HG02943 (cell line): ENCODE data around the gene ANAPC2.

Experiments
- ATAC-seq: cut with Tn5 transposase; IDR thresholded peaks from one replicate; pipeline ENCODE4 v1.9.1; 2021; ENCODE audit warnings: mild to moderate bottlenecking, low read depth, moderate library complexity; ENCODE audit not compliant: unreplicated experiment

The ANAPC2 gene

GRCh38 chr9:137165250-137165836 lies 23.0 kb downstream of the ANAPC2 start:
- ATAC-seq = no peak

DNA sequence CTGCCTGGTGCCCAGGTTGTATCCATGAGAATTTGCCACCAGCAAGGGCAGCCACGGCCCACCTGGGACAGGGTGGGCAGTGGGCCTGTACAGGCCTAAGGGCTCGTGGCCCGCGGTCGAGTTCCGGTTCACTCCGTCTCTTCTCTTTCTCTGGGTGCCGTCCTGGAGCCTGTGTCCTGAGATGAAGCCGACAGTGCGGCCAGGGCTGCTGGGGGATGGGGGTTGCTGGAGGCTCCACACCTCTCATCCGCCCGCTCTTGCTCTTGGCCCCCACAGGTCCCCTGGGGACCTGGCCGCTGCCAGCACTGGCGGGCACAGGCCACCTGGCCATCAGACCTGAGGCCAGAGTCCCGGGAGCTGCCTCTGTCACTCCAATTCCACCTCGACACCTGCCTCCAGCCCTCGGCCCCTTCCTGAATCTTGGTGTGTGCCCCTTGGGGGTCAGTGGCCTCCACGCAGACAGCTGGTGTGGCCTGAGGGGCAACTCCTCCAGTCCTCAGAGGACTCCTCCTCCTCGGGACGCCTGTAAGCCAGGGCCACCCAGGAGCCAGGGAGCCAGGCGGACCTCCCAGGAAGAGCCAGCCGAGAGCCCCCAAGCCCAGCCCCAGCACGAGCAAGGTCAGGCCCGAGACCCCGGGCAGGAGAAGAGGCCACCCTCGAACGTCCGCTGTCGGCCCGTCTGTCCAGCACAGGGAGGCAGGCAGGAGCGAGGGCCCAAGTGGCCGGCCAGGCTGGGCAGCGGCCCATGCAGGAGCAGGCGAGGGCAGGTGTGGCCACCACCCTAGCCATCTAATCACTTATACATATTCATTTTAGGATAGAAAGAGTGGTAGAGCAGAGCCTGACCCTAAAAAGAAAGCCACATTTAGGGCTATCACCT lies 23.8 kb downstream of the ANAPC2 start:
- ATAC-seq = no peak

DNA sequence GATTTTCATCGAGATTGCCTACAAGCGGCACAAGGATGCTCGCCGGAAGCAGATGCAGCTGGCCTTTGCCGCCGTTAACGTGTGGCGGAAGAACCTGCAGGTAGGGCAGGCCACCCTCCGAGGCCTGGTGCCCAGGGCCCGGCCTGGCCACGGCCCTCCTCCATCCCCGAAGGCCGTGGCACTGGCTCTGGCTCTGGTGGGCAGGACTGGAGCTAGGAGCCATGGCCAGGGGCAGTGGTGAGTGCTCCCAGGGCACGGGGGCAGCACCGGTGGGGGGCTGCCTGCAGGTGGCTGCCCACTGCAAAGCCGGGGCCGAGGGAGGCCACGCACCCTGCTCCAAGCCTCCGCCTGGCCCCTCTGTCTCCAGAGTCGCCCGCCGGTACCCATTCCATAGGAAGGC lies 24.6 kb downstream of the ANAPC2 start:
- ATAC-seq = no peak

DNA sequence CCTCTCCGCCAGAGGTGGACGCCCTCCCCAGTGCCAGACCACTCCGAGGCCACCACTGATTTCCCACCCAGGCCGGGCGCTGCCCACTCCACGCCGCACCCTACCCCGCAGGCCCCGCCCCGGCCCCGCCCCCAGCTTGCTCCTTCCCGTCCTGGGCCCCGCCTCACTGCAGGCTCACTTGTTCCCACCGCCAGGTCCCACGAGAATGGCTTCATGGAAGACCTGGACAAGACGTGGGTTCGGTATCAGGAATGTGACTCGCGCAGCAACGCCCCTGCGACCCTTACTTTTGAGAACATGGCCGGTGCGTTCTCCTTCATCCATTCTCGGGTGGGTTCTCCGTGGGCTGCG lies 25.0 kb downstream of the ANAPC2 start:
- ATAC-seq = no peak

DNA sequence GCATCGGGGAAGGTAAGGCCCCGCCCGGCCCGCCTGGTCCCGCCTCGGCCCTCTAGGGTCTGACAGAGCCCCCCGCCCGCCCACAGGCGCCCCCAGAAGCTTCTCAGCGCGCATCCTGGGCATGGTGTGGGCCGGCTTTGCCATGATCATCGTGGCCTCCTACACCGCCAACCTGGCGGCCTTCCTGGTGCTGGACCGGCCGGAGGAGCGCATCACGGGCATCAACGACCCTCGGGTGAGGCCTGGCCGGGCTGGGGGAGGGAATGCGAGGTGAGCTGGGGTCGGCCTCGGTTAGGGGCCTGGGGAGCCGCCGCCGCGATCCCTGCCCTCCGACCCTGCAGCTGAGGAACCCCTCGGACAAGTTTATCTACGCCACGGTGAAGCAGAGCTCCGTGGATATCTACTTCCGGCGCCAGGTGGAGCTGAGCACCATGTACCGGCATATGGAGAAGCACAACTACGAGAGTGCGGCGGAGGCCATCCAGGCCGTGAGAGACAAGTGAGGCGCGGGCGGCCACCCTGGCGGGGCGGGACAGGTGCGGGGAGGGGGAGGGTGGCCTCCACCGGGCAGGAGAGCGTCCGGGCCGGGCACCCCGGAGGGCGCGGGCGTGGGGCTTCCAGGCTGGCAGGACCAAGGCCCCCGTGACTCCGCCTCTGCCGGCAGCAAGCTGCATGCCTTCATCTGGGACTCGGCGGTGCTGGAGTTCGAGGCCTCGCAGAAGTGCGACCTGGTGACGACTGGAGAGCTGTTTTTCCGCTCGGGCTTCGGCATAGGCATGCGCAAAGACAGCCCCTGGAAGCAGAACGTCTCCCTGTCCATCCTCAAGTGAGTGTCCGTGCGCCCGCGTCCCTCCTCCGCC lies 25.6 kb downstream of the ANAPC2 start:
- no peak for ATAC-seq

DNA sequence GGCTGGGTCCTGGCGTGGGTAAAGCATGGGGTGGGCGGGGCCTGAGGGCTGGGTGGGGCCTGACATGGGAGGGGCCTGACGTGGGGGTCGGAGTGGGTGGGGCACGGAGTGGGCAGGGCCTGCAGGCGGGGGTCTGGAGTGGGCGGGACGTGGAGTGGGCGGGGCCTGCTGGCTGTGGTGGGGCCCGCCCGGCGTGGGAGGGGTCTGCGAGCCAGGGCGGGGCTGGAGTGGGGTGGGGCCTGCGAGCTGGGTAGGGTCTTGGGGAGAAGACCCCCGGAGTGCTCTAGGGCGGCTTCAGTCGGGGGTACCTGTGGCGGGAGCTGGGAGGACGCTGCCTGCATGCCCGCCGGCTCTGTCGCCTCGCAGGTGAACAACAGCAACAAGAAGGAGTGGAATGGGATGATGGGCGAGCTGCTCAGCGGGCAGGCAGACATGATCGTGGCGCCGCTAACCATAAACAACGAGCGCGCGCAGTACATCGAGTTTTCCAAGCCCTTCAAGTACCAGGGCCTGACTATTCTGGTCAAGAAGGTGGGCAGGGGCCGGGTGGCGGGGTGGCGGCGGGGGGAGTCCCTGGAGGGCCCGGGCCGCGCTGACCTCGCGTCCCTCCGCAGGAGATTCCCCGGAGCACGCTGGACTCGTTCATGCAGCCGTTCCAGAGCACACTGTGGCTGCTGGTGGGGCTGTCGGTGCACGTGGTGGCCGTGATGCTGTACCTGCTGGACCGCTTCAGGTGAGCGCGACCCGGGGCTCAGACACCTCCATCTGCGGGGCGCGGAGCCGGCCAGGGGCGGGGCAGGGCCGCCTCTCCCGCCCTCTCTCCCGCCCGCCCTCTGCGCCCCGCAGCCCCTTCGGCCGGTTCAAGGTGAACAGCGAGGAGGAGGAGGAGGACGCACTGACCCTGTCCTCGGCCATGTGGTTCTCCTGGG lies 26.5 kb downstream of the ANAPC2 start:
- ATAC-seq = no peak

DNA sequence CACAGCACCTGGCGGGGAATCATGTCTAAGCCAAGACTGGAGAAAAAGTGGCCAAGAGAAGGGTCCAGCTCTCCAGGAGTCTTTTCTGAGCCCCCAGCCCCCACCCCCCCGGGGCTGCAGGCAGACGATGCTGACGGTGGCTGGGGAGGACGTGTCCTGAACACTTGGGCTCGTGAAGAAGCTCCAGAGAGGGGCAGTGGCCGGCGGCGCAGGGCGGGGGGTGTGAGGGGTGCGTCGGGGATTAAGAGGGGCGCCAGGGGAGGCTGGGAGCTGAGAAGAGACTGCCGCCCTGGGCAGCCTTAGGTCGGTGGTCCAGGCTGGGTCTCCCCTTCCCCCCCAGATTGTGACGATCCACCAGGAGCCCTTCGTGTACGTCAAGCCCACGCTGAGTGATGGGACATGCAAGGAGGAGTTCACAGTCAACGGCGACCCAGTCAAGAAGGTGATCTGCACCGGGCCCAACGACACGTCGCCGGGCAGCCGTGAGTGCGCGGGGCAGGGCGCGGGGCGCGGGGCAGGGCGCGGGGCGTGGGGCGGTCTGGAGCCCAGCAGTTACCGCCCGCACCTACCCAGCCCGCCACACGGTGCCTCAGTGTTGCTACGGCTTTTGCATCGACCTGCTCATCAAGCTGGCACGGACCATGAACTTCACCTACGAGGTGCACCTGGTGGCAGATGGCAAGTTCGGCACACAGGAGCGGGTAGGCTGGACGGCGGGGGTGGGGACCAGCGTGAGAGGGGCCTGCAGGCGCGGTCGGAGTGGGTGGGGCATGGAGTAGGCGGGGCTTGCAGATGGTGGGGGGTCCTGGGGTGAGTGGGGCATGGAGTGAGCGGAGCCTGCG lies 27.4 kb downstream of the ANAPC2 start:
- ATAC-seq = no peak

DNA sequence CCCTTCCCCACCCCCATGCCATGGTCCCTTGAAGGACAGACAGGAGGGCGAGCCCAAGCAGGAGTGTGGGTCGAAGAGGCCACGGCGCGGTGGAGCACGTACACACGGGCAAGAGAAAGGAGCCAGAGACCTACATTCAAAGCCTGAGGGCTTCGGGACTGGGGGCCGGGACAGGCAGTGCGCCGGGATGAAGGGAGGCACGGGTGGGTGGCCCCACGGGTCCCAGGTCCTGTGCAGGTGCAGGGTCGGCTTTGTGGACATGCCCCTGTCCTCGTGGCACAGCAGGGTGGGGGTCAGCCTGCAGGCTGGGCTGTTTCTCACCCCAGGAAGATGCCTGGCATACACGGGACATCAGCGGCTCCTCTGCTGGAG lies 28.3 kb downstream of the ANAPC2 start:
- ATAC-seq = no peak

GRCh38 chr9:137159105-137160053 lies 29.0 kb downstream of the ANAPC2 start:
- ATAC-seq = no peak

- ATAC-seq = no peak
Observed at GRCh38 chr9:137158625-137159024, 29.7 kb downstream of the ANAPC2 start.

GRCh38 chr9:137157618-137158415 lies 30.5 kb downstream of the ANAPC2 start:
- ATAC-seq = no peak

GRCh38 chr9:137156567-137157375 lies 31.6 kb downstream of the ANAPC2 start:
- ATAC-seq = no peak

GRCh38 chr9:137152844-137153405 lies 35.4 kb downstream of the ANAPC2 start:
- no peak for ATAC-seq

- ATAC-seq = no peak
Observed at GRCh38 chr9:137150617-137151457, 37.5 kb downstream of the ANAPC2 start.

- ATAC-seq = no peak
Observed at GRCh38 chr9:137149942-137150616, 38.3 kb downstream of the ANAPC2 start.
